H1 (cell line): ENCODE data around the gene ACKR3. TPM values are rescaled to one million over a fixed set of nuclear protein-coding genes. Genes with fewer than 3 reads are reported as not detected.

Experiments used
- CTCF ChIA-PET: fragments of 300-600 bp; sonication (Branson Sonifier 250); formaldehyde crosslinking; loops from one replicate; lab custom pipeline; 2021; ENCODE audit not compliant: partially characterized antibody; lab: Charles Lee
- POLR2A ChIA-PET: fragments of 300-600 bp; sonication (Branson Sonifier 250); formaldehyde crosslinking; loops from one replicate; lab custom pipeline; 2021; ENCODE audit warnings: inconsistent platforms; ENCODE audit not compliant: partially characterized antibody; lab: Charles Lee
- DNase-seq, 2 experiments: peaks; one replicate each; pipeline versions ENCODE4 v3.0.0 to v3.0.0-alpha.2; 2010 to 2022; ENCODE audit warnings: low spot score in 2 of 2, low read depth in 1 of 2, mixed read lengths in 1 of 2
- FAIRE-seq: peaks from 2 replicates; lab custom pipeline; 2011; peaks lifted over from hg19 to GRCh38; lab: Jason Lieb, UNC
- H2AFZ ChIP-seq: 2 replicates; pipeline ENCODE4 v1.8.1; 2012; ENCODE audit warnings: low read length, inconsistent platforms
- H2AK5ac ChIP-seq: 2 replicates; pipeline ENCODE4 v1.6.1; 2013; ENCODE audit warnings: low read depth, low read length
- H2BK120ac ChIP-seq: replicated peaks from 2 replicates; pipeline ENCODE3; 2013; ENCODE audit warnings: low read depth, low read length, inconsistent platforms
- H2BK12ac ChIP-seq: 2 replicates; pipeline ENCODE4 v1.6.1; 2013; ENCODE audit warnings: low read depth, low read length
- H2BK15ac ChIP-seq: 2 replicates; pipeline ENCODE4 v1.6.1; 2013; ENCODE audit warnings: low read length
- H2BK20ac ChIP-seq: 2 replicates; pipeline ENCODE4 v1.6.1; 2013; ENCODE audit warnings: low read length
- H2BK5ac ChIP-seq: 2 replicates; pipeline ENCODE4 v1.6.1; 2013; ENCODE audit warnings: low read depth, low read length
- H3K14ac ChIP-seq: 2 replicates; pipeline ENCODE4 v1.6.1; 2013; ENCODE audit warnings: inconsistent platforms; ENCODE audit not compliant: insufficient read length
- H3K18ac ChIP-seq: 2 replicates; pipeline ENCODE4 v1.6.1; 2013; ENCODE audit warnings: low read length; ENCODE audit errors: extremely low read depth
- H3K23ac ChIP-seq: 2 replicates; pipeline ENCODE4 v1.6.1; 2013; ENCODE audit warnings: inconsistent platforms; ENCODE audit not compliant: insufficient read length
- H3K23me2 ChIP-seq: 2 replicates; pipeline ENCODE4 v1.6.1; 2013; ENCODE audit warnings: low read depth, low read length
- H3K27ac ChIP-seq: 2 replicates; pipeline ENCODE4 v1.6.1; 2011; ENCODE audit warnings: low read depth, low read length, inconsistent platforms
- H3K27me3 ChIP-seq, 4 experiments: replicated peaks in 1 of 4; 1 replicate in 1 of 4; 2 replicates in 3 of 4; pipeline versions ENCODE4 v1.6.1 to v1.8.1; 2011 to 2013; ENCODE audit warnings: low read length in 3 of 4, mild to moderate bottlenecking in 3 of 4, inconsistent platforms in 2 of 4, mixed read lengths in 2 of 4, moderate library complexity in 1 of 4; ENCODE audit not compliant: control insufficient read depth in 3 of 4, insufficient read depth in 3 of 4; ENCODE audit errors: extremely low read depth in 1 of 4
- H3K36me3 ChIP-seq, 4 experiments: 2 replicates each; pipeline versions ENCODE4 v1.6.1 to v1.8.1; 2011 to 2013; ENCODE audit warnings: mild to moderate bottlenecking in 4 of 4, low read length in 3 of 4, moderate library complexity in 2 of 4, control low read depth in 1 of 4, inconsistent platforms in 1 of 4; ENCODE audit not compliant: insufficient read depth in 4 of 4, control insufficient read depth in 2 of 4
- H3K4ac ChIP-seq: replicated peaks from 2 replicates; pipeline ENCODE3; 2013; ENCODE audit warnings: low read length, low read depth, mixed read lengths, inconsistent platforms; ENCODE audit not compliant: insufficient read length
- H3K4me1 ChIP-seq, 4 experiments: replicated peaks in 1 of 4; 1 replicate in 1 of 4; 2 replicates in 3 of 4; pipeline versions ENCODE4 v1.6.1 to v1.8.1; 2011 to 2013; ENCODE audit warnings: low read length in 3 of 4, inconsistent platforms in 2 of 4, mixed read lengths in 1 of 4; ENCODE audit not compliant: insufficient read depth in 4 of 4, control insufficient read depth in 3 of 4
- H3K4me2 ChIP-seq, 2 experiments: 2 replicates each; pipeline versions ENCODE4 v1.6.1 to v1.8.1; 2011 to 2013; ENCODE audit warnings: low read depth in 2 of 2, low read length in 2 of 2, control low read depth in 1 of 2, inconsistent platforms in 1 of 2, mild to moderate bottlenecking in 1 of 2; ENCODE audit not compliant: insufficient read depth in 1 of 2
- H3K4me3 ChIP-seq, 4 experiments: fragments of 200-600, 300-600 bp in 1 of 4; sonication (generic), shearing (Covaris generic), sonication (Bioruptor Twin) in 1 of 4; 2 replicates each; pipeline versions ENCODE4 v1.5.1 to v1.8.1; 2011 to 2016; ENCODE audit warnings: low read length in 4 of 4, low read depth in 3 of 4, control low read depth in 2 of 4, inconsistent platforms in 2 of 4, mild to moderate bottlenecking in 2 of 4, mixed read lengths in 1 of 4, moderate library complexity in 1 of 4; ENCODE audit not compliant: insufficient read depth in 2 of 4; ENCODE audit errors: extremely low read depth in 1 of 4
- H3K56ac ChIP-seq: replicated peaks from 2 replicates; pipeline ENCODE3; 2013; ENCODE audit warnings: low read depth, mild to moderate bottlenecking, mixed read lengths, low read length, inconsistent platforms; ENCODE audit not compliant: insufficient read length
- H3K79me1 ChIP-seq: 2 replicates; pipeline ENCODE4 v1.6.1; 2013; ENCODE audit warnings: low read depth, low read length, control low read depth
- H3K79me2 ChIP-seq, 2 experiments: 2 replicates each; pipeline versions ENCODE4 v1.6.1 to v1.8.1; 2012 to 2013; ENCODE audit warnings: low read length in 2 of 2, mild to moderate bottlenecking in 2 of 2, inconsistent platforms in 1 of 2; ENCODE audit not compliant: insufficient read depth in 2 of 2, control insufficient read depth in 1 of 2
- H3K9ac ChIP-seq, 4 experiments: replicated peaks in 1 of 4; 1 replicate in 1 of 4; 2 replicates in 3 of 4; pipeline versions ENCODE4 v1.6.1 to v1.8.1; 2011 to 2013; ENCODE audit warnings: low read depth in 3 of 4, low read length in 3 of 4, control low read depth in 2 of 4, mild to moderate bottlenecking in 2 of 4, moderate library complexity in 2 of 4, inconsistent platforms in 1 of 4; ENCODE audit errors: extremely low read depth in 1 of 4
- H3K9me3 ChIP-seq, 2 experiments: 2 replicates each; pipeline versions ENCODE4 v1.6.1 to v1.8.1; 2012 to 2013; ENCODE audit warnings: mild to moderate bottlenecking in 2 of 2, moderate library complexity in 2 of 2, control low read depth in 1 of 2, inconsistent platforms in 1 of 2, low read depth in 1 of 2, low read length in 1 of 2, mixed read lengths in 1 of 2; ENCODE audit not compliant: insufficient read depth in 2 of 2
- H4K20me1 ChIP-seq, 2 experiments: replicated peaks in 1 of 2; 2 replicates each; pipeline versions ENCODE3 to v1.8.1; 2011 to 2013; ENCODE audit warnings: inconsistent platforms in 2 of 2, low read length in 2 of 2, mild to moderate bottlenecking in 1 of 2; ENCODE audit not compliant: insufficient read depth in 2 of 2, control insufficient read depth in 1 of 2
- H4K5ac ChIP-seq: 2 replicates; pipeline ENCODE4 v1.6.1; 2013; ENCODE audit warnings: low read length, low read depth, mixed read lengths, inconsistent platforms; ENCODE audit not compliant: insufficient read length
- H4K8ac ChIP-seq: 2 replicates; pipeline ENCODE4 v1.8.0; 2013; ENCODE audit warnings: mild to moderate bottlenecking, moderate library complexity, low read length, inconsistent platforms; ENCODE audit not compliant: insufficient read depth; ENCODE audit errors: extremely low read depth
- H4K91ac ChIP-seq: replicated peaks from 2 replicates; pipeline ENCODE3; 2013; ENCODE audit warnings: low read length, mixed read lengths, inconsistent platforms; ENCODE audit not compliant: insufficient read length
- ASH2L ChIP-seq: fragments of 200-600, 300-600 bp; sonication (generic); IDR thresholded peaks from one replicate; pipeline ENCODE4 v1.7.1; 2017; ENCODE audit warnings: low read length
- CREB1 ChIP-seq: IDR thresholded peaks from 2 replicates; pipeline ENCODE4 v1.6.1; 2012; ENCODE audit warnings: inconsistent platforms
- GABPA ChIP-seq: IDR thresholded peaks from 2 replicates; pipeline ENCODE4 v1.6.1; 2011; ENCODE audit warnings: mild to moderate bottlenecking, low read length, moderate library complexity, borderline replicate concordance; ENCODE audit not compliant: insufficient read depth
- HDAC2 ChIP-seq, 2 experiments: fragments of 300-600 bp in 1 of 2; sonication (generic) in 1 of 2; IDR thresholded peaks; 2 replicates each; pipeline ENCODE4 v1.6.1; 2011 to 2012; ENCODE audit warnings: low read depth in 2 of 2, low read length in 2 of 2, mild to moderate bottlenecking in 2 of 2, moderate library complexity in 2 of 2, borderline replicate concordance in 1 of 2, inconsistent platforms in 1 of 2
- PHF8 ChIP-seq: fragments of 200-600 bp; sonication (generic); conservative IDR thresholded peaks from 2 replicates; pipeline ENCODE4 v1.7.1; 2012; ENCODE audit warnings: low read depth, mild to moderate bottlenecking, inconsistent platforms, low read length, moderate library complexity
- POLR2AphosphoS5 ChIP-seq: IDR thresholded peaks from 2 replicates; pipeline ENCODE4 v1.6.1; 2011; ENCODE audit warnings: low read depth, low read length
- RAD21 ChIP-seq, 2 experiments: IDR thresholded peaks in 1 of 2; conservative IDR thresholded peaks in 1 of 2; 2 replicates each; pipeline ENCODE4 v1.6.1; 2011; ENCODE audit warnings: low read depth in 2 of 2, low read length in 2 of 2, improper control_type of control experiment in 1 of 2, inconsistent platforms in 1 of 2, mild to moderate bottlenecking in 1 of 2, moderate library complexity in 1 of 2
- RFX5 ChIP-seq: IDR thresholded peaks from 2 replicates; pipeline ENCODE4 v1.6.1; 2011; ENCODE audit warnings: low read depth, low read length, improper control_type of control experiment, borderline replicate concordance
- RXRA ChIP-seq: IDR thresholded peaks from 2 replicates; pipeline ENCODE4 v1.6.1; 2011; ENCODE audit warnings: low read depth, mild to moderate bottlenecking, low read length, moderate library complexity; ENCODE audit not compliant: insufficient read depth
- SIX5 ChIP-seq: IDR thresholded peaks from 2 replicates; pipeline ENCODE4 v1.6.1; 2011; ENCODE audit warnings: mild to moderate bottlenecking, low read depth, low read length
- TAF1 ChIP-seq: IDR thresholded peaks from 2 replicates; pipeline ENCODE4 v1.6.1; 2011; ENCODE audit warnings: mild to moderate bottlenecking, low read depth, low read length
- TAF7 ChIP-seq: optimal IDR thresholded peaks from 2 replicates; pipeline ENCODE3; 2011; ENCODE audit warnings: low read depth, mild to moderate bottlenecking, inconsistent platforms, low read length, moderate library complexity, borderline replicate concordance
- WGBS, 2 experiments: shearing (Covaris generic) in 1 of 2; methylation state at CpG; one replicate each; pipeline versions ENCODE4 v1.1.6 to v1.1.7; 2013 to 2015; ENCODE audit warnings: low lambda C conversion rate in 2 of 2, mixed read lengths in 2 of 2, inconsistent platforms in 1 of 2, low coverage in 1 of 2, missing lambda C conversion rate in 1 of 2; ENCODE audit not compliant: insufficient replicate concordance in 2 of 2, insufficient coverage in 1 of 2, insufficient read length in 1 of 2; ENCODE audit errors: extremely low coverage in 1 of 2, missing lambda C conversion rate in 1 of 2; 5-methylcytosine and 5-hydroxymethylcytosine counted together
- polyA plus RNA-seq, 7 experiments: library from polyadenylated mRNA; depleted of rRNA in 3 of 7; stranded (reverse) in 5 of 7; unstranded in 2 of 7; fragments of >200 nt in 5 of 7; fragments of 200-250 nt in 2 of 7; gene quantifications; 1 replicate in 5 of 7; 2 replicates in 1 of 7; 4 replicates in 1 of 7; pipeline versions ENCODE4 v1.2.1 to v1.2.3, GENCODE V29; 2011 to 2013; ENCODE audit warnings: missing spikeins in 2 of 7, mixed read lengths in 2 of 7
- total RNA-seq: library from RNA; stranded (reverse); fragmentation: NEBNext Ultra II Directional; extraction: Animal tissue kit (Norgen Biotek cat#: 25700); gene quantifications from 2 replicates; pipeline ENCODE4 v1.2.1, GENCODE V29; 2021
- TF ChIP-seq, protein P1 (sequence below): IDR thresholded peaks from 2 replicates; pipeline ENCODE4 v1.6.1; 2012; ENCODE audit warnings: inconsistent platforms

Gene ACKR3
- total and polyA plus RNA-seq, 2 of the 8 experiments (the other 6 are each of a cell fraction or from before 2014, with no cell fraction given): 1.4 to 24.4 TPM

DNA sequence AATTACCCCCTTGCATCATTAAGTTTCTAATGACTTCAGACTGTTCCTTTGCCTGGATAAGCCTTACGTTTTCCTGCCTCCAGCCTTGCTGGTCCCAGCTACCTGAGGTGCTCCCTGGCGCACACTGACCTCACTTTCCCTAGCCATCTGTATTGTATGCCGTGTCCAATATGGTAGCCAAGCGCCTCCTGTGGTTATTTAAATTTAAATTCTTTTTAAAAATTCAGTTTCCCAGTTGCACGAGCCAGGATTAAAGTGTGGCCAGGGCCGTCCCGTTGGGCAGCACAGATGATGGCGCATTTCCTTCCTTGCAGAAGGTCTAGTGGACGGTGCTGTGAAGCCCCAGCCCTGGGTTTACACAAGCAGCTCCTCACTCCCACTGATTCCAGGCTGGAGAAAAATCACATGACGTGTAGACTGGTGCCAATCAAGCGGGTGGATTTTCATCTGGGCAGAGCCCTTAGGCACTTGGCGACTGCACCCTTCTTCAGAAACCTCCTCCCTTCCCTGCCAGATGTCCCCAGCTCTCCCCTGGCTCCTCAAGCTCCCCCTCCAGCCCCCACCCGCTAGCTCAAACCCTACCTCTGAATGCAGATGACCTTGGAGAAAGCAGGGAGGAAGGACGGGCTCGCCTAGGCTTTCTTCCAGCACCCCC lies 33.9 kb downstream of the ACKR3 start:
- H4K5ac ChIP-seq: no peak overlapping the region
- no peaks in the 10 kb centered on the region for H3K79me2 ChIP-seq
- H3K79me1 ChIP-seq: no peaks in the 10 kb centered on the region
- no peak overlapping the region for H3K23ac ChIP-seq
- H3K14ac ChIP-seq: no peak overlapping the region
- no peak overlapping the region for H3K4me2 ChIP-seq
- no peaks in the 10 kb centered on the region for H3K36me3 ChIP-seq
- no peaks in the 10 kb centered on the region; a peak in 1 of 4 replicates for H3K9me3 ChIP-seq
- H2BK20ac ChIP-seq: no peak overlapping the region
- H3K4me1 ChIP-seq: no peaks in the 10 kb centered on the region
- no peak overlapping the region for H2BK12ac ChIP-seq
- H3K4me3 ChIP-seq: no peak overlapping the region
- no peak overlapping the region for H2BK5ac ChIP-seq
- no peak overlapping the region for H3K9ac ChIP-seq
- H4K8ac ChIP-seq: no peak overlapping the region
- no peak overlapping the region for H2AK5ac ChIP-seq
- no peaks in the 10 kb centered on the region for H3K23me2 ChIP-seq
- H3K27me3 ChIP-seq: no peaks in the 10 kb centered on the region
- DNase-seq (no peak), FAIRE-seq (no peak)
- H3K18ac ChIP-seq: no peak overlapping the region
- H2BK120ac ChIP-seq: no peak overlapping the region
- H3K4ac ChIP-seq: no peak overlapping the region
- no peak overlapping the region for H4K91ac ChIP-seq
- H4K20me1 ChIP-seq: no peaks in the 10 kb centered on the region
- 88% methylated on average over 11 of the region's 15 CpGs; no CpG with 5 or more reads in 1 of the 2 experiments for WGBS, 2 experiments
- H3K56ac ChIP-seq: no peak overlapping the region
- ChIA-PET POLR2A (no interaction called here), CTCF (interaction anchor here (0.8 to 3.0 kb wide), 3 partner anchors 22 to 173 kb away, joined by 3 to 13 read pairs (median 3); no protein-coding TSS in a partner anchor)
- H2AFZ ChIP-seq: no peak overlapping the region
- H2BK15ac ChIP-seq: no peak overlapping the region
- no peak overlapping the region for H3K27ac ChIP-seq
- TF ChIP-seq RXRA (no peak), ASH2L (no peak), RFX5 (no peak), RAD21 (IDR thresholded peaks at IDR 0.05 in 1 of 2, conservative IDR thresholded peaks at IDR 0.05 in 1 of 2; ENCODE audit: low read depth in 2 of 2, low read length in 2 of 2) (no peak), HDAC2 (IDR thresholded peaks at IDR 0.05; ENCODE audit: borderline replicate concordance in 1 of 2, low read depth in 2 of 2, low read length in 2 of 2) (no peak), SIX5 (no peak), TAF7 (no peak), POLR2AphosphoS5 (no peak), GABPA (no peak), CREB1 (no peak), TAF1 (no peak), PHF8 (no peak)
- TF ChIP-seq, protein P1, sequence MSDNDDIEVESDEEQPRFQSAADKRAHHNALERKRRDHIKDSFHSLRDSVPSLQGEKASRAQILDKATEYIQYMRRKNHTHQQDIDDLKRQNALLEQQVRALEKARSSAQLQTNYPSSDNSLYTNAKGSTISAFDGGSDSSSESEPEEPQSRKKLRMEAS: no peak
